HepG2 (cell line): Measurements from ENCODE around the gene BLMH. TPM values are rescaled to one million over a fixed set of nuclear protein-coding genes. Genes with fewer than 3 reads are reported as not detected.

Experiments used
- ATAC-seq: fragments of 200-7000 bp; cut with Tn5 transposase; 3 replicates; pipeline ENCODE4 v1.9.1; 2020; ENCODE audit warnings: mild to moderate bottlenecking, moderate library complexity
- BruUV-seq: library from RNA; stranded (reverse); fragments of 400-500 nt; replicated peaks from 2 replicates; lab custom pipeline; 2021; lab: Mats Ljungman, UMichigan
- CTCF ChIA-PET: fragments of 300-600 bp; formaldehyde crosslinking; extraction: SDS; loops from one replicate; lab custom pipeline; 2021; ENCODE audit warnings: low total read pairs, inconsistent platforms, low intra/inter-chr PET ratio; lab: Yijun Ruan, JAX
- POLR2A ChIA-PET: fragments of 350-600 bp; sonication (Branson Sonifier 250); formaldehyde crosslinking; loops from one replicate; lab custom pipeline; 2020; ENCODE audit warnings: antibody characterized with exemption, inconsistent platforms; lab: Yijun Ruan, JAX
- DNase-seq: peaks from one replicate; pipeline ENCODE4 v3.0.0-alpha.2; 2015; ENCODE audit warnings: low spot score
- FAIRE-seq: peaks from 3 replicates; lab custom pipeline; 2011; peaks lifted over from hg19 to GRCh38; lab: Jason Lieb, UNC
- H2AFZ ChIP-seq: one replicate; pipeline ENCODE4 v1.6.1; 2011; ENCODE audit warnings: low read length, inconsistent platforms
- H3K27ac ChIP-seq: fragments of 300-600 bp; 3 replicates; pipeline ENCODE4 v1.8.0; 2011; ENCODE audit warnings: mixed run types, mild to moderate bottlenecking, mixed read lengths, low read length, inconsistent platforms; ENCODE audit not compliant: insufficient read depth; ENCODE audit errors: extremely low read length
- H3K27me3 ChIP-seq, 2 experiments: fragments of 200-600 bp in 1 of 2; 2 replicates in 1 of 2; 3 replicates in 1 of 2; pipeline versions ENCODE4 v1.6.0 to v1.8.0; 2011; ENCODE audit warnings: low read length in 2 of 2, mild to moderate bottlenecking in 2 of 2, moderate library complexity in 2 of 2, inconsistent platforms in 1 of 2; ENCODE audit not compliant: insufficient read depth in 2 of 2, control insufficient read depth in 1 of 2
- H3K36me3 ChIP-seq, 2 experiments: fragments of 200-600 bp in 1 of 2; replicated peaks in 1 of 2; 2 replicates in 1 of 2; 3 replicates in 1 of 2; pipeline versions ENCODE4 v1.5.1 to v1.8.0; 2011; ENCODE audit warnings: low read length in 2 of 2, inconsistent platforms in 1 of 2; ENCODE audit not compliant: insufficient read depth in 2 of 2, control insufficient read depth in 1 of 2
- H3K4me1 ChIP-seq: 2 replicates; pipeline ENCODE4 v1.5.1; 2012; ENCODE audit warnings: low read length, inconsistent platforms; ENCODE audit not compliant: insufficient read depth
- H3K4me2 ChIP-seq: 2 replicates; pipeline ENCODE4 v1.6.0; 2011; ENCODE audit warnings: low read depth, low read length, inconsistent platforms
- H3K4me3 ChIP-seq, 3 experiments: fragments of 200-600 bp in 1 of 3; sonication (generic), shearing (Covaris generic) in 1 of 3; replicated peaks in 1 of 3; 2 replicates each; pipeline ENCODE4 v1.5.1; 2011 to 2016; ENCODE audit warnings: low read length in 3 of 3, inconsistent platforms in 2 of 3, low read depth in 2 of 3, mild to moderate bottlenecking in 2 of 3, control low read depth in 1 of 3, mixed read lengths in 1 of 3; ENCODE audit not compliant: insufficient read depth in 1 of 3
- H3K79me2 ChIP-seq: one replicate; pipeline ENCODE4 v1.6.1; 2011; ENCODE audit warnings: low read length, inconsistent platforms; ENCODE audit not compliant: insufficient read depth
- H3K9ac ChIP-seq: 2 replicates; pipeline ENCODE4 v1.6.0; 2011; ENCODE audit warnings: mild to moderate bottlenecking, low read depth, low read length, inconsistent platforms; ENCODE audit not compliant: insufficient read depth
- H3K9me3 ChIP-seq: 2 replicates; pipeline ENCODE4 v1.5.1; 2012; ENCODE audit warnings: mild to moderate bottlenecking, low read length
- H4K20me1 ChIP-seq: 2 replicates; pipeline ENCODE4 v1.6.0; 2011; ENCODE audit warnings: inconsistent platforms, mild to moderate bottlenecking, low read length, moderate library complexity; ENCODE audit not compliant: insufficient read depth
- ARID2 ChIP-seq: sonication (generic); formaldehyde crosslinking; IDR thresholded peaks from 2 replicates; pipeline ENCODE4 v1.8.1; 2022; ENCODE audit warnings: mild to moderate bottlenecking, missing genetic modification reagents, borderline replicate concordance
- ARID3A ChIP-seq: IDR thresholded peaks from 2 replicates; pipeline ENCODE4 v1.6.1; 2012; ENCODE audit warnings: low read depth, low read length, improper control_type of control experiment
- BCL6 ChIP-seq: IDR thresholded peaks from 2 replicates; pipeline ENCODE4 v1.6.1; 2016; ENCODE audit warnings: missing genetic modification reagents, missing compliant biosample characterization
- BHLHE40 ChIP-seq: IDR thresholded peaks from 2 replicates; pipeline ENCODE4 v1.6.1; 2011; ENCODE audit warnings: low read length, improper control_type of control experiment
- CHD4 ChIP-seq: fragments of 200-600 bp; sonication (generic); IDR thresholded peaks from 2 replicates; pipeline ENCODE4 v1.7.0; 2017; ENCODE audit warnings: mild to moderate bottlenecking, low read length, borderline replicate concordance
- FOXA3 ChIP-seq: IDR thresholded peaks from 2 replicates; pipeline ENCODE4 v1.6.1; 2016; ENCODE audit warnings: missing genetic modification reagents, missing compliant biosample characterization
- GATAD2A ChIP-seq: IDR thresholded peaks from 2 replicates; pipeline ENCODE4 v1.6.1; 2016
- IKZF4 ChIP-seq: sonication (generic); formaldehyde crosslinking; IDR thresholded peaks from 2 replicates; pipeline ENCODE4 v1.5.1; 2020; ENCODE audit warnings: borderline replicate concordance, mild to moderate bottlenecking, low read depth, missing genetic modification reagents; ENCODE audit errors: not compliant biosample characterization
- KAT2B ChIP-seq: fragments of 150-350 bp; IDR thresholded peaks from 2 replicates; pipeline ENCODE4 v1.6.1; 2014; ENCODE audit warnings: low read depth, low read length, borderline replicate concordance
- ONECUT2 ChIP-seq: sonication (generic); formaldehyde crosslinking; IDR thresholded peaks from 2 replicates; pipeline ENCODE4 v1.4.0; 2020; ENCODE audit warnings: missing genetic modification reagents
- PAXIP1 ChIP-seq: sonication (generic); formaldehyde crosslinking; conservative IDR thresholded peaks from 2 replicates; pipeline ENCODE4 v1.4.0; 2020; ENCODE audit warnings: mild to moderate bottlenecking, missing genetic modification reagents, moderate library complexity
- RARA ChIP-seq: IDR thresholded peaks from 2 replicates; pipeline ENCODE4 v1.6.1; 2016; ENCODE audit warnings: missing genetic modification reagents, missing compliant biosample characterization
- RNF2 ChIP-seq: fragments of 450-650 bp; conservative IDR thresholded peaks from 2 replicates; pipeline ENCODE4 v1.6.1; 2016; ENCODE audit warnings: low read depth
- SOX6 ChIP-seq, 2 experiments: fragments of 450-650 bp in 1 of 2; sonication (generic) in 1 of 2; formaldehyde crosslinking in 1 of 2; IDR thresholded peaks; 2 replicates each; pipeline versions ENCODE4 v1.4.0 to v1.6.1; 2017 to 2020; ENCODE audit warnings: antibody characterized with exemption in 1 of 2, mild to moderate bottlenecking in 1 of 2, missing genetic modification reagents in 1 of 2
- ZFY ChIP-seq: sonication (generic); formaldehyde crosslinking; IDR thresholded peaks from 2 replicates; pipeline ENCODE4 v1.4.0; 2020; ENCODE audit warnings: missing genetic modification reagents
- ZNF20 ChIP-seq: sonication (generic); formaldehyde crosslinking; IDR thresholded peaks from 2 replicates; pipeline ENCODE4 v1.4.0; 2020; ENCODE audit warnings: mild to moderate bottlenecking, moderate library complexity, missing genetic modification reagents
- WGBS: methylation state at CpG from one replicate; pipeline ENCODE4 v1.1.6; 2017; ENCODE audit warnings: low lambda C conversion rate; 5-methylcytosine and 5-hydroxymethylcytosine counted together
- in situ Hi-C: cut with HindIII; loops from 2 replicates; pipeline ENCODE4 v1.10.0; 2017; ENCODE audit warnings: low pct_unique_long_range_greater_than_20kb; ENCODE audit not compliant: extremely low pct_ligation_motif_present
- intact Hi-C: fragments of 100-400 bp; cut with micrococcal nuclease; formaldehyde crosslinking; loops from one replicate; pipeline ENCODE4 v1.10.0; 2022; ENCODE audit not compliant: unreplicated experiment
- polyA plus RNA-seq, 8 experiments: library from polyadenylated mRNA; depleted of rRNA in 3 of 8; stranded (reverse) in 7 of 8; unstranded in 1 of 8; fragments of >200 nt; fragmentation: Illumina TruSeq in 4 of 8; extraction: Trizol in 4 of 8; gene quantifications; 2 replicates each; pipeline versions ENCODE4 v1.2.1 to v1.2.3, GENCODE V29; 2011 to 2016; ENCODE audit warnings: low read depth in 4 of 8, missing spikeins in 1 of 8, mixed read lengths in 1 of 8; ENCODE audit not compliant: insufficient read depth in 1 of 8
- total RNA-seq, 5 experiments: library from RNA; depleted of rRNA; stranded (reverse); fragments of >200 nt; fragmentation: Illumina TruSeq; extraction: Trizol; gene quantifications; 2 replicates each; pipeline ENCODE4 v1.2.3, GENCODE V29; 2016; ENCODE audit warnings: low read depth in 1 of 5

Gene BLMH
- total and polyA plus RNA-seq, 2 of the 13 experiments (the other 11 are each of a cell fraction or from before 2014, with no cell fraction given), result 12.1 to 41.0 TPM

DNA sequence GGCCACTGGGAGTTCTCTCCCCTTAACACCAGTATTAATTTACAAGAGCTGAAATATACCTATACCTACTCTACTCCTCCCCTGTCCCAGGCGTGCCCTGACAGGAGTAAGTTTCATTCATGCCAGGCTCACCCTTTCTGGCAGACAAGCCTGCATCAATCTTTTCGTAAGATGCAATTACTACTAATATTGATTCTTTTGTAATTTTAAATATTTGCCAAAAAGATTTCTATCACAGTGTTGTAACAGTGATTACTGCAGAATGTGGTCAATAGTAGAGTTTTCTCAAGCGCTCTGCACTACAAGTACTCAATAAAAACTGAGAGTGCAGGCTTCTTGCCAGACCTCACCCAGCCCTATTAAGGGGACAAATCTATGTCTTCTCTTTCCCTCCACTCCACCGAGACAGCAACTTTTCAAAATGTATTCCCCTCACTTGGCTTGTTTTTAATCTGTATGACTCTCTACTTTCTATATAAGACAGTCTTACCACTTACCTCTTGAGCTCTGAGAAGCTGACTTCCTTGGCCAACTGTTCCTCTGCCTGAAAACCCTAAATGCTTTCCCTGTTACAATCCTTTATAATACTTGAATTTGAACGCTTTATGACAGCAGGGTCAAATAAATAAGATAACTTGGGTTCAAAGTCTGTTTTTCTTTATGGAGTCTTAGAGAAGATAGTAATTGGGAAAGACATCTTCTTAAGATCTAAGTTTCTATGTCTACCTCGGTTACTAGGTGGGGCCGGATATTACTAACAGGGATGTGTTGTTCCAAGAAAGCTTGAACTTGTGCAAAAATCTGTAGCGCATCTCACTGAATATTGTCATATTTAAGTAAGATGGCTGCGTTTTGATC lies 42.0 kb upstream of the BLMH start, which contains the start of gene TMIGD1:
Gene TMIGD1 (minus strand): TSS at position 555 of the 858 bp plus-strand sequence. CDS start 1,924 bp downstream, outside the sequence.
- no peak for DNase-seq

More for the DNA sequence above, 42.0 kb upstream of the BLMH start, which contains the start of gene TMIGD1:
- Histone ChIP-seq H4K20me1 (no peaks in the 10 kb centered on the region), H3K9ac (no peak within 1 kb of the TSS), H3K4me1 (peaks cover 63% of the 10 kb centered on the region), H3K4me2 (peak within 1 kb of the TSS; percentile 26), H2AFZ (no peak within 1 kb of the TSS), H3K4me3 (no peak within 1 kb of the TSS), H3K79me2 (no peaks in the 10 kb centered on the region), H3K36me3 (no peaks in the 10 kb centered on the region), H3K9me3 (no peaks in the 10 kb centered on the region), H3K27ac (no peak within 1 kb of the TSS)
- CTCF ChIA-PET, result no interaction called here
- ATAC-seq, result no peak
- no peak for FAIRE-seq
- intact Hi-C loops, result no loop called here
- POLR2A ChIA-PET, result interaction anchor here (1.0 to 4.3 kb wide), 3 partner anchors 12 to 42 kb away, joined by 3 to 22 read pairs (median 4); partner anchors contain the start of gene BLMH
- WGBS, result 60% methylated on average over 9 of the region's 9 CpGs
- TF ChIP-seq RNF2 (no peak), ONECUT2 (CRISPR knock-in tag) (0 out of 2 replicates have a peak, but pooled peaks have one; percentile 33), IKZF4 (CRISPR knock-in tag) (no peak), GATAD2A (peak; percentile 59; the same call in 1 of the 2 replicates), ZNF20 (peak; percentile 99), BHLHE40 (no peak), ZFY (CRISPR knock-in tag) (no peak), ARID3A (peak; percentile 56; the same call in 1 of the 2 replicates), RARA (CRISPR knock-in tag) (no peak), PAXIP1 (peak; percentile 33; the same call in 1 of the 2 replicates), KAT2B (peak; percentile 53; the same call in 1 of the 2 replicates), CHD4 (no peak), BCL6 (CRISPR knock-in tag) (peak; percentile 52; the same call in 1 of the 2 replicates), SOX6 (IDR thresholded peaks at IDR 0.05) (no peak), SOX6 (CRISPR knock-in tag; IDR thresholded peaks at IDR 0.05) (peak; percentile 32; the same call in 1 of the 2 replicates), ARID2 (CRISPR knock-in tag) (0 out of 2 replicates have a peak, but pooled peaks have one; percentile 39), FOXA3 (CRISPR knock-in tag) (peak; percentile 25; the same call in 1 of the 2 replicates)
- TF ChIP-seq, all 625 proteins: peak for 10
- in situ Hi-C loops, result loop anchor here (5.0 kb wide), 1 partner anchor 206 kb away; no protein-coding TSS in a partner anchor
- no peaks in the 10 kb centered on the region for H3K27me3 ChIP-seq
- no TSS peak for BruUV-seq
